Naive thymus-derived CD8-positive, alpha-beta T cell (primary cell): ENCODE data around the gene BMP10. TPM values are rescaled to one million over a fixed set of nuclear protein-coding genes. Genes with fewer than 3 reads are reported as not detected.

Source experiments
- ATAC-seq, 2 donors: fragments of 150-1000 bp; cut with Tn5 transposase in 1 of 2; sonication (Bioruptor Pico), chemical (Tn5 transposase) in 1 of 2; 1 replicate in 1 of 2; 2 replicates in 1 of 2; pipeline ENCODE4 v1.10.0; 2021; ENCODE audit warnings: mild to moderate bottlenecking in 2 of 2, moderate library complexity in 2 of 2
- POLR2A ChIA-PET: fragments of 350-600 bp; sonication (Branson Sonifier 250); formaldehyde crosslinking; loops from one replicate; lab custom pipeline; 2021; ENCODE audit warnings: antibody characterized with exemption; lab: Charles Lee
- DNase-seq, 10 donors: peaks; one replicate each; pipeline versions ENCODE4 v3.0.0 to v3.0.0-alpha.2; 2020 to 2022
- H3K27ac Mint-ChIP-seq, 10 donors: one replicate each; pipeline ENCODE4 v1.8.0; 2020 to 2022; ENCODE audit warnings: mild to moderate bottlenecking in 10 of 10, mixed read lengths in 10 of 10, moderate library complexity in 4 of 10, inconsistent platforms in 1 of 10
- H3K27me3 Mint-ChIP-seq, 5 donors: one replicate each; pipeline ENCODE4 v1.8.0; 2021 to 2022; ENCODE audit warnings: mixed read lengths in 5 of 5
- H3K36me3 Mint-ChIP-seq, 3 donors: one replicate each; pipeline ENCODE4 v1.8.0; 2020 to 2022; ENCODE audit warnings: mixed read lengths in 3 of 3, mild to moderate bottlenecking in 2 of 3, inconsistent platforms in 1 of 3
- H3K4me1 Mint-ChIP-seq, 4 donors: one replicate each; pipeline ENCODE4 v1.8.0; 2021 to 2022; ENCODE audit warnings: mixed read lengths in 4 of 4
- H3K4me3 Mint-ChIP-seq, 10 donors: one replicate each; pipeline ENCODE4 v1.8.0; 2020 to 2022; ENCODE audit warnings: mild to moderate bottlenecking in 10 of 10, mixed read lengths in 10 of 10, moderate library complexity in 6 of 10, inconsistent platforms in 1 of 10
- H3K9me3 Mint-ChIP-seq, 9 donors: one replicate each; pipeline ENCODE4 v1.8.0; 2020 to 2022; ENCODE audit warnings: mixed read lengths in 9 of 9, mild to moderate bottlenecking in 3 of 9, inconsistent platforms in 1 of 9, moderate library complexity in 1 of 9
- polyA plus RNA-seq, 3 donors: library from polyadenylated mRNA; unstranded; fragments of 300-500 nt; fragmentation: Illumina TruSeq; gene quantifications; one replicate each; pipeline ENCODE4 v1.2.3, GENCODE V29; 2021
- total RNA-seq, 8 experiments: library from RNA in 2 of 8; stranded (reverse) in 2 of 8; gene quantifications; one replicate each; pipeline ENCODE4 v1.2.3 and lab custom pipeline; 2021 to 2026

The BMP10 gene
- total and polyA plus RNA-seq, 5 experiments from 2014 or later: not detected

DNA sequence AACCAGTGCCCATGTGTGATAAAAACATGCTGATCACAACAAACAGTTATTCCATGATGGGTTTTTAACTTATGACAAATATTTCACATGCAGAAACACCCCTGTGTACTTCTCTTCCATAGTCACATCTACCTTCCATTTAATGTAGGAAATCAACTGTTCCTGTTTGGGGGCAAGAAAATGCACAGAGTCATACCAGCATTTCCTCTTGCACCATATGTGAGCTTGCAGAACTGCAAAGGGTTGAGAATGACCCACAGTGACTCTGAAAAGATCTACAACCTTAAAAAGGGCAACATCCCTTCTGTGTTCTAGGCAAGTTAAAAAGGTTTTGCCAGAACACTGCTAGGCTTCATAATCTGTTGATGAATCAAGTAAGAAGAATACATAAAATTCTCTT, 9.9 kb downstream of the BMP10 start:
- DNase-seq (no peak), ATAC-seq (no peak)
- H3K27ac Mint-ChIP-seq: no peak overlapping the region
- H3K4me1 Mint-ChIP-seq: peaks cover 0 to 6% (median 0%) of the 10 kb centered on the region in 4 donors
- H3K27me3 Mint-ChIP-seq: peaks cover 0 to 2% (median 0%) of the 10 kb centered on the region in 5 donors
- no peaks in the 10 kb centered on the region for H3K9me3 Mint-ChIP-seq
- POLR2A ChIA-PET: no interaction called here
- H3K36me3 Mint-ChIP-seq: no peaks in the 10 kb centered on the region
- H3K4me3 Mint-ChIP-seq: no peak overlapping the region

DNA sequence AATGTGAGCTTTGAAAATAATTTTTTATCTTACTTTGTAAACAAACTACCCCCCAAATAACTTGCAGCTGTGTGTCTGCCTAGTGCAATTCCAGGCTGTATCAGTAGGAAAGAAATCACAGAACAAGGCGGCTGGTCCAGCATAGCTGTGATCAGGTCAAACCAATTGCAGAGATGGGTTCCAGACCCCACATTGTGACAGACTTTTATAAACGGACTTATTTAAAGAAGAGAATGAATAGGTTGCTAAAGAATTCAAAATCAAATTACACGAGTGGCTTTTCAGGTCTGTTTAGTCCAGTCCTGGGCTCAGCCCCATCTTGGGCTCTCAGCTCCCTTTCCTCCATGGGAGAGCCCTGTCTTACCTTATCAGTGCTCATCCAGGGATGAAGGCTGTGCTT, 11.1 kb downstream of the BMP10 start:
- ATAC-seq: no peak
- POLR2A ChIA-PET: no interaction called here
- H3K27me3 Mint-ChIP-seq: peaks cover 0 to 2% (median 0%) of the 10 kb centered on the region in 5 donors
- no peak overlapping the region for H3K27ac Mint-ChIP-seq
- DNase-seq: no peak
- no peaks in the 10 kb centered on the region for H3K36me3 Mint-ChIP-seq
- no peaks in the 10 kb centered on the region for H3K9me3 Mint-ChIP-seq
- peaks cover 0 to 6% (median 0%) of the 10 kb centered on the region in 4 donors for H3K4me1 Mint-ChIP-seq
- H3K4me3 Mint-ChIP-seq: no peak overlapping the region

DNA sequence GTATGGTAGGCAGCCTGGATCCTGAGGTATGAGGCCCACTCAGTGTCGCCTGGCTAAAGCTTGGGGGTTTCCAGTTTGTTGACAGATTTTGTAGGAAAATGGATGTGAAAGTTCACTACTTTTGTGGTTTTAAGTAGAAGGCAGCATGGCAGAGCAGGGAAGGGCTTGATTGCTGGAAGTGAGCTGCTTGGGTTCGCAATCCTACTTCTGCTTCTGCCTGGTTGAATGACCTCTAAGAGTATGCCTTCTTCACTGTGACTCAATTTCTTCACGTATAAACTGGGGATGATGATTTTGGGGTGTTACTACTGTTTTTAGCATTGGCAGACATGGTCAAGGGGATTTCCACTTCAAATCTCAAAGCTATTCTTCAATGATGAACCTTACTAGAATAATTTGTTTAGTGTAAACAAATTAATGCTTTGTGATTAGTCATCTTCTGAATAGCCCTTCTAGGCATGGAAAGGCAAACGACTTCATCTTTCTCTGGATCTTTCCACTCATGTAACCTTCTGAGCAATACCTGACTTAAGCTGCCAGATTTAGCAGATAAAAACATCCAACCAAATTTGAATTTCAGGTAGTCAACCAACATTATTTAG, 13.2 kb downstream of the BMP10 start:
- Mint-ChIP-seq H3K27me3 (peaks cover 0 to 2% (median 1%) of the 10 kb centered on the region in 5 donors), H3K4me1 (peaks cover 0 to 6% (median 0%) of the 10 kb centered on the region in 4 donors), H3K4me3 (no peak overlapping the region), H3K36me3 (peaks cover 0 to 6% (median 0%) of the 10 kb centered on the region in 3 donors), H3K9me3 (no peaks in the 10 kb centered on the region), H3K27ac (peak overlapping the region in 1 of 10 donors; percentile 12)
- DNase-seq (no peak), ATAC-seq (peak in 1 of 2 donors; percentile 20)
- POLR2A ChIA-PET: no interaction called here

DNA sequence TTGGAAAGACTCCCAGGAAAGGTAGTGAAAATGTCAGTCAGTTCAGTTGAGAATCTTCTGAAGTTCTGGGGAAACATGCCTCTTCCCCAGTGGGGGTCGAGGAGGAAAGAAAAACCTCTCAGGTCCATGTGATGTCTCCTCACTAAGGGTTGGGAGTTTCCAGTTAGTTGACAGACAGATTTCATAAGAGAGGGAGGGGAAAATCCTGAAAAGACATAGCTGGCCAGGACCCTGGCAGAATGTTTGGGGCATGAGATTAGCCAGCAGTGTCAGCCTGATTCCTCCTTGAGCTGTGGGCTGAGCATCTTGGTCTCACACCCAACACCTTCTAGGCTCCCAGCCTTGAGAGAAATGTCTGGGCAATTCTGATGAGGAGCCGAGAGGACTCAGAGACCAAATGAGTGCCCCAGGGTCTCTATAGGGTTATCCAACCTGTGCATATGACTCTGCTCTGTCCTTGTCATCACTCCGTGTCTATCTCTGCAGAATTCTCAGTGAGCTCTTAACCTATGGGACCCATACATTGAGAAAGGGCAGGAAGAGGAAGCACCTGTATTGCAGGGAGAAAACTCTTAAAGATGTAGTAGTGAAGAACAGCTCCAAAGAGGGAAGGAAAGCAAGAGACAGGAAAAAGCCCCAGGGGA, 13.9 kb downstream of the BMP10 start:
- POLR2A ChIA-PET: no interaction called here
- no peak overlapping the region for H3K4me3 Mint-ChIP-seq
- H3K27ac Mint-ChIP-seq: peak overlapping the region in 1 of 10 donors; percentile 12
- ATAC-seq (no peak), DNase-seq (no peak)
- H3K4me1 Mint-ChIP-seq: peaks cover 0 to 6% (median 0%) of the 10 kb centered on the region in 4 donors
- H3K36me3 Mint-ChIP-seq: peaks cover 0 to 6% (median 0%) of the 10 kb centered on the region in 3 donors
- H3K27me3 Mint-ChIP-seq: peaks cover 0 to 2% (median 1%) of the 10 kb centered on the region in 5 donors
- H3K9me3 Mint-ChIP-seq: no peaks in the 10 kb centered on the region

DNA sequence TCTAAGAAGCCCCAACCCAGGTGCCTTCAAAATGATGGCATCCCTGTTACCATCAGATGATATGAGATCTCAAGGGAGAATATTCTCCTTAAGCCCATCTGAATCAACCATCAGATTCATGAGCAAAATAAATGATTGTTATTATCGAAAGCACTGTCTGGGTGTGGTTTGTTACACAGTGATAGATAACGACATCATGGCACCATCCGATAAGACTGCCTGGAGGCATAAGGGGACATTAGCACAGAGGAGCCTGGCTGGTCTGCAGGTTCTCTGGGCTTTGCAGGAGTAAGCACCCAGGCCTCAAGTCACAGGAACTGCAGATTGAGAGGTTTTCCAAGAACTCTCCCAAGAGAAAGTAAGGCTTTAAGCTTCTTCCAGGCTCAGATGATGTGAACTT, 15.6 kb downstream of the BMP10 start:
- Mint-ChIP-seq H3K27ac (no peak overlapping the region), H3K36me3 (peaks cover 0 to 6% (median 0%) of the 10 kb centered on the region in 3 donors), H3K4me1 (peaks cover 0 to 6% (median 0%) of the 10 kb centered on the region in 4 donors), H3K9me3 (no peaks in the 10 kb centered on the region), H3K4me3 (no peak overlapping the region), H3K27me3 (peaks cover 0 to 2% (median 1%) of the 10 kb centered on the region in 5 donors)
- POLR2A ChIA-PET: no interaction called here
- ATAC-seq: no peak
- DNase-seq: no peak

DNA sequence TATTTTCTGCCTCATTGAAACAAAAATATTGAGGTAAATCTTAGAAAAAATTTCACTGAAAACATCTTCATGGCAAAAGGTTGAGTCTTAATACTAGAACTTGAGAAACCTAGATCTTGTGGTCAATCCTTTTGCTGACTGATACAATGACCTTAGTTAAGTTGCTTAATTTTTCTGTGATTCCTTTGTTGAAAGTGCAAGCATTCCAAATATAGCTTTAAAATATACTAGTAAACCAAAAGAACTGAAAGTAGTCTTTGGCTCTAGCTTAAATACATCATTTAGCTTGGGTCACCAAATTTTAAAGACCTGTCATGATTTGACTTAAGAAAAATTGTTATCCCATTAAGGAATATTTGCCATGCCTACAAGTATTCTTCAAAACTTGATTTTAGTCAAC, 16.7 kb downstream of the BMP10 start:
- DNase-seq: no peak
- Mint-ChIP-seq H3K4me1 (peaks cover 0 to 6% (median 0%) of the 10 kb centered on the region in 4 donors), H3K36me3 (peaks cover 0 to 6% (median 0%) of the 10 kb centered on the region in 3 donors), H3K4me3 (no peak overlapping the region), H3K9me3 (no peaks in the 10 kb centered on the region), H3K27me3 (peaks cover 0 to 3% (median 2%) of the 10 kb centered on the region in 5 donors), H3K27ac (no peak overlapping the region)
- POLR2A ChIA-PET: no interaction called here
- no peak for ATAC-seq

DNA sequence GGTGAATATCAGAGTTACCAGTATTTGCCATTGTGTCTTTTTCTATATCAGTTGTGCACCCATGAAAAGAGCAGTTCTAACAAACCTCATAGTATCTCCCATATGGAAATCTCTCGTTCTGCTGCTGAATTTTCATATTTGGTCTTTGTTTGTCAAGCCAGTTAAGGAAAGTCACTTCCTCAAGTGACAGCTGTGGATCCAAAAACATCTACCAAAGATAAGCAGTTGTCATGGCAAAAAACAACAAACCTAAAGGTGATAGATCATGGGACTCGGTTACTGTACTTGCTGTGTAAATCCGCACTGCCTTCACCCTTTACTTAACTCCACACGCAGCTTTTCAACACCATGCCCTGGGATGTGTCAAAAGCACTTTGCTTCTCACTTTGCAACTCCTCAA, 17.3 kb downstream of the BMP10 start:
- Mint-ChIP-seq H3K36me3 (peaks cover 0 to 6% (median 0%) of the 10 kb centered on the region in 3 donors), H3K27me3 (peaks cover 0 to 6% (median 2%) of the 10 kb centered on the region in 5 donors), H3K9me3 (no peaks in the 10 kb centered on the region), H3K4me3 (no peak overlapping the region), H3K4me1 (peaks cover 0 to 6% (median 0%) of the 10 kb centered on the region in 4 donors), H3K27ac (no peak overlapping the region)
- POLR2A ChIA-PET: no interaction called here
- DNase-seq: no peak
- ATAC-seq: no peak

DNA sequence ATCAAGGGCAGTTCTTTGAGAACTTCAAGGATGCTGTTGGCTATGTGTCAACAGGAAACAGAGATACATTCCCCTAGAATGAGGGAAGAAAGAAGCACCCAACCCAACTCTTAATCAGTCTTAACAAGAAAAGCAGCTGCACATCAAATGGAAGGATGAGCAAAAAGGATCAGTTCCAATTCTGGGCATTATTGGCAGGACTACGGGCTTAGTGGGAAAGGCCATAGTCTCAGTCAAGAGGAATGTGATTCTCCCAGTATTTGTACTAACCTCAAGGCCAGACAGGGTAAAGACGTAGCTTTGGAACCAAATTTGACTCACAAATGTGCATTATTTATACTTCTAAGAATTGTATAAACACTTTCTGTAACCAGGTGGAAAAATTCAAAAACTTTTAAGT, 18.2 kb downstream of the BMP10 start:
- no peak for DNase-seq
- H3K4me3 Mint-ChIP-seq: no peak overlapping the region
- peaks cover 0 to 6% (median 0%) of the 10 kb centered on the region in 3 donors for H3K36me3 Mint-ChIP-seq
- POLR2A ChIA-PET: no interaction called here
- no peaks in the 10 kb centered on the region for H3K9me3 Mint-ChIP-seq
- ATAC-seq: no peak
- no peak overlapping the region for H3K27ac Mint-ChIP-seq
- peaks cover 0 to 6% (median 0%) of the 10 kb centered on the region in 4 donors for H3K4me1 Mint-ChIP-seq
- H3K27me3 Mint-ChIP-seq: peaks cover 0 to 6% (median 4%) of the 10 kb centered on the region in 5 donors

DNA sequence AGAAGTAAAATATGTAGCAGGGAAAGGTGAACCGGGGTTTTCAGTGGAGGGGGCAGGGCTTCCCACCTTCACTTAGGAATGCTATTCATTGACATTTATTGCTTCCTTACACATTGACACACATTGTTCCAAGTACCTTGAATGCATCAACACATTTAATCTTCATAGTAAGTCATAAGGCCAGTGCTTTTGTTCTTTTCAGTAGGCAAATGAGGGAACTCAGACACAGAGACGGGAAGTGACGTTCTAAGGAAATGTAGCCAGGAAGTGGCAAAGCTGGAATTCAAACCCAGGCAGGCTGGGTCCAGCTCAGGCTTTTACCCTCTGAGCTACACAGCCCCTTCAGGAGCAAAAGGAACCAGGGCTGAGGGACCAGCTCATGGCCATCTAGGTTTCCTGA, 20.7 kb downstream of the BMP10 start:
- Mint-ChIP-seq H3K4me3 (no peak overlapping the region), H3K4me1 (no peaks in the 10 kb centered on the region), H3K36me3 (peaks cover 0 to 6% (median 0%) of the 10 kb centered on the region in 3 donors), H3K27ac (no peak overlapping the region), H3K27me3 (peaks cover 3 to 8% (median 4%) of the 10 kb centered on the region in 5 donors), H3K9me3 (no peaks in the 10 kb centered on the region)
- no peak for DNase-seq
- POLR2A ChIA-PET: no interaction called here
- no peak for ATAC-seq

DNA sequence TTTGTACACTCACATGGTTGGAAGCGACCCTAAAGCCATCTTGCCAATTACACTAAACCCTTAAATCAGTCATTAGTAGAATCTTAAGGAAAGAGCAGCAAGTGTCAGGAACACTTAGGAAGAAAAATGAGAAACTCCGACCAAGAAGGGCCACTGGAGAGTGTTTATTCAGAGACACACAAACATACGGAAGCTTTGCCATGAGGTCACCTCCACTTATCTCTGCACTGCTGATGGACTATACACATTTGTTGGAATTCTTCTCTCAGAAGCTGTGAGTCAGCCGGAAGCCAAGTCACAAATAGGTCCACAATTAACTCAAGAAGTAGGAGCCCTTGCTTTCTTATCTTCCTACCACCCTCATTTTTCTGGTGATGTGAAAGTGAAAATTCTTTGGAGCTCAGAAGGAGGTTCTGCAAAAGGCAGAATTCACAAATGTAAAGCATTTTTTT, 21.6 kb downstream of the BMP10 start:
- DNase-seq (no peak), ATAC-seq (no peak)
- POLR2A ChIA-PET: no interaction called here
- H3K36me3 Mint-ChIP-seq: peaks cover 0 to 6% (median 0%) of the 10 kb centered on the region in 3 donors
- no peaks in the 10 kb centered on the region for H3K4me1 Mint-ChIP-seq
- no peak overlapping the region for H3K4me3 Mint-ChIP-seq
- no peak overlapping the region for H3K27ac Mint-ChIP-seq
- no peaks in the 10 kb centered on the region for H3K9me3 Mint-ChIP-seq
- H3K27me3 Mint-ChIP-seq: peaks cover 3 to 8% (median 4%) of the 10 kb centered on the region in 5 donors

DNA sequence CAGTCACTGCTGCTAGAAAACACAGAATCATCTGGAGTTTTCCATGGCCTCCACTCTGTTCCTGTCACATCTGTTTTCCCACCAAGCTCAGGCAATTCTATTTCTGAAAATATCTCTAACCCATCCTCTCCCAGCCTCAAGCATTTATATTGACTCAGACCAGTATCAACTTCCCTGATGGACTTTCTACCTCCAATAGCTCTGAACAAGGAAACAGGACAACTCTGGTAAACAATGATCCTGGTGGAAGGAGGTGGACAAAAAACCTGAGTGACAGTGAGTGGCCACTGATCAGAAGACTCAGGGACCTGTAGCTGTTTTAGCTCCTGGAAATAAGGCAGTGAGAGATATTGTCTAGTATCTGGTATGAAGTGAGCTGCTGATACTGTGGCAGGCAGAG, 23.4 kb downstream of the BMP10 start:
- no peaks in the 10 kb centered on the region for H3K4me1 Mint-ChIP-seq
- H3K36me3 Mint-ChIP-seq: no peaks in the 10 kb centered on the region

DNA sequence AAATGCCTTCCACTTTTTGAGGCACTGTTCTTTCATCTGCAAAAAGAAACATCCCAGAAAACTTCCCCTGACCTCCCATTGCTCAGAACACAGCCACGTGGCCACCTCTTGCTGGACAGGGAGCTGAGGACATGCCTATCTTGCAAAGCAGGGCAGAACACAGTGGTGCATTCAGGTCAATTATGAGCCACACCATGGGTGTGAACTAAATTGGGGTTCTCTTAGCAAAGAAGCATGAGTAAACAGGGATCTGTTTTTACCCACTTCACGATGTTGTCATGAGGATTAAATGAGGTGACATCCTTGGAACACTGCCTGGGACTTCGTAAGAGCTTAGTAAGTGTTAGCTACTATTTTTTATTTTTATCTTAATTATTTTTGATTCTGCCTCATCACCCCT, 25.1 kb downstream of the BMP10 start:
- DNase-seq: no peak
- Mint-ChIP-seq H3K4me1 (no peaks in the 10 kb centered on the region), H3K36me3 (no peaks in the 10 kb centered on the region), H3K9me3 (no peaks in the 10 kb centered on the region), H3K27me3 (peaks cover 2 to 8% (median 4%) of the 10 kb centered on the region in 5 donors), H3K4me3 (no peak overlapping the region), H3K27ac (no peak overlapping the region)
- POLR2A ChIA-PET: interaction anchor here (0.6 kb wide), 1 partner anchor 33 kb away, joined by 3 read pairs; no protein-coding TSS in a partner anchor
- no peak for ATAC-seq

More for the DNA sequence above, 23.4 kb downstream of the BMP10 start:
- Mint-ChIP-seq H3K27ac (no peak overlapping the region), H3K9me3 (no peaks in the 10 kb centered on the region), H3K4me3 (no peak overlapping the region), H3K27me3 (peaks cover 2 to 8% (median 4%) of the 10 kb centered on the region in 5 donors)
- ATAC-seq (no peak), DNase-seq (no peak)
- POLR2A ChIA-PET: interaction anchor here (1.4 kb wide), 1 partner anchor 8 kb away, joined by 3 read pairs; no protein-coding TSS in a partner anchor

DNA sequence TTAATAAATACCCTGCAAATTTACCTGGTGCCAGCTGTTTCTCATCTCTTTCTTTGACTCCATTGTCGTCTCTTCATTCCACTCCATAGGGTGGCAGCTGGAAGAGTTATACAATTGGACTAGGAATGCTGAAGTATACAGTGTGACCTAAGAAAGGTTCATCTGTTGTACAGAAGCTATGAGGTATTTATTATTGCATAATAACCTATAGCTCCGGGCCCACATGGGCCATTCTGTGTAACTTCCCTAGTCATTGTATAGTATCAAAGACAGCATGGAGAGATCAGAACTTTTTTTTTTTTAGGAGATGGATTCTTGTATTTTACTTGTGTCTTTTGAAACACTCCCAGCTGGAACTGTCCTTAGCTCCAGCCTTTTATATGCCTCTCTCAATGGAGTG, 26.2 kb downstream of the BMP10 start:
- Mint-ChIP-seq H3K9me3 (no peaks in the 10 kb centered on the region), H3K4me3 (no peak overlapping the region), H3K4me1 (no peaks in the 10 kb centered on the region), H3K36me3 (no peaks in the 10 kb centered on the region), H3K27me3 (peaks cover 2 to 8% (median 4%) of the 10 kb centered on the region in 5 donors), H3K27ac (no peak overlapping the region)
- DNase-seq: no peak
- POLR2A ChIA-PET: no interaction called here
- no peak for ATAC-seq
